K562 (cell line): Measurements from ENCODE around the gene EZH2. TPM values are rescaled to one million over a fixed set of nuclear protein-coding genes. Genes with fewer than 3 reads are reported as not detected.

Source experiments
- ASH1L ChIP-seq: fragments of 450-650 bp; IDR thresholded peaks from 2 replicates; pipeline ENCODE4 v1.6.1; 2018; ENCODE audit warnings: borderline replicate concordance, mild to moderate bottlenecking, low read depth; ENCODE audit not compliant: partially characterized antibody
- BRF1 ChIP-seq: IDR thresholded peaks from 3 replicates; pipeline ENCODE4 v1.6.1; 2011; ENCODE audit warnings: borderline replicate concordance, mild to moderate bottlenecking; ENCODE audit not compliant: insufficient read length; ENCODE audit errors: extremely low read depth
- CBFA2T3 ChIP-seq: fragments of 450-650 bp; IDR thresholded peaks from 2 replicates; pipeline ENCODE4 v1.6.1; 2017
- CHD1 ChIP-seq: fragments of 200-600 bp; sonication (generic); IDR thresholded peaks from one replicate; pipeline ENCODE4 v1.6.1; 2012; ENCODE audit warnings: mild to moderate bottlenecking, moderate library complexity, low read length, inconsistent platforms
- GATAD2B ChIP-seq: fragments of 450-650 bp; IDR thresholded peaks from 2 replicates; pipeline ENCODE4 v1.6.1; 2017; ENCODE audit warnings: mild to moderate bottlenecking, borderline replicate concordance
- NFIC ChIP-seq: fragments of 450-650 bp; IDR thresholded peaks from 2 replicates; pipeline ENCODE4 v1.6.1; 2017; ENCODE audit warnings: mild to moderate bottlenecking, inconsistent platforms
- PHF21A ChIP-seq: fragments of 450-650 bp; IDR thresholded peaks from 2 replicates; pipeline ENCODE4 v1.6.1; 2017; ENCODE audit warnings: low read depth, borderline replicate concordance
- SIRT6 ChIP-seq: IDR thresholded peaks from one replicate; pipeline ENCODE4 v1.6.1; 2012; ENCODE audit warnings: low read depth, mild to moderate bottlenecking, control low read depth, inconsistent platforms, low read length, moderate library complexity
- SREBF1 ChIP-seq: fragments of 150-350 bp; IDR thresholded peaks from 2 replicates; pipeline ENCODE4 v1.6.1; 2014; ENCODE audit warnings: antibody characterized with exemption, low read depth, low read length, borderline replicate concordance
- ZBTB17 ChIP-seq: fragments of 450-650 bp; formaldehyde crosslinking; IDR thresholded peaks from 2 replicates; pipeline ENCODE4 v1.4.0; 2020; ENCODE audit warnings: mild to moderate bottlenecking
- ZKSCAN8 ChIP-seq: fragments of 200-800 bp; sonication (Bioruptor generic); IDR thresholded peaks from 2 replicates; pipeline ENCODE4 v1.6.1; 2016; ENCODE audit warnings: missing genetic modification characterization, missing compliant biosample characterization
- ZNF197 ChIP-seq: fragments of 200-800 bp; sonication (Bioruptor generic); IDR thresholded peaks from 2 replicates; pipeline ENCODE4 v1.6.1; 2016; ENCODE audit warnings: low read depth, missing genetic modification characterization, missing compliant biosample characterization
- ZNF316 ChIP-seq: fragments of 450-650 bp; IDR thresholded peaks from 2 replicates; pipeline ENCODE4 v1.6.1; 2016
- ZNF583 ChIP-seq: fragments of 250-450 bp; sonication (Bioruptor Pico); IDR thresholded peaks from 2 replicates; pipeline ENCODE4 v1.4.0; 2020
- polyA plus RNA-seq, 8 experiments: library from polyadenylated mRNA; depleted of rRNA in 4 of 8; stranded (reverse) in 5 of 8; unstranded in 3 of 8; fragments of >200 nt; fragmentation: Nextera tagmentation in 2 of 8; fragmentation: Illumina TruSeq in 1 of 8; extraction: Ambion mirVana in 2 of 8; extraction: Trizol in 1 of 8; gene quantifications; 2 replicates each; pipeline versions ENCODE4 v1.2.1 to v1.2.3, GENCODE V29; 2011 to 2014; ENCODE audit warnings: inconsistent platforms in 1 of 8, missing spikeins in 1 of 8
- total RNA-seq, 7 experiments: library from RNA; depleted of rRNA in 6 of 7; stranded (reverse); fragments of >200 nt in 6 of 7; fragmentation: Illumina TruSeq in 2 of 7; extraction: Trizol in 2 of 7; gene quantifications; 2 replicates each; pipeline versions ENCODE4 v1.2.1 to v1.2.3, GENCODE V29; 2011 to 2021; ENCODE audit warnings: low replicate concordance in 1 of 7
- TF ChIP-seq, protein P1 (sequence below): sonication (generic); formaldehyde crosslinking; IDR thresholded peaks from 2 replicates; pipeline ENCODE4 v1.8.1; 2023; ENCODE audit warnings: mild to moderate bottlenecking, missing genetic modification reagents
- TF ChIP-seq, protein P2 (sequence below): fragments of 250-450 bp; sonication (Bioruptor Pico); IDR thresholded peaks from 2 replicates; pipeline ENCODE4 v1.5.0; 2022; ENCODE audit warnings: mild to moderate bottlenecking
- TF ChIP-seq, protein P3 (sequence below): sonication (generic); formaldehyde crosslinking; IDR thresholded peaks from 2 replicates; pipeline ENCODE4 v1.8.0; 2023; ENCODE audit warnings: missing genetic modification reagents, mild to moderate bottlenecking, borderline replicate concordance
- TF ChIP-seq, protein P4 (sequence below): sonication (generic); formaldehyde crosslinking; IDR thresholded peaks from 2 replicates; pipeline ENCODE4 v1.8.1; 2023; ENCODE audit warnings: mild to moderate bottlenecking, missing genetic modification reagents

Gene EZH2
- total and polyA plus RNA-seq, 9 of the 15 experiments (the other 6 are each of a cell fraction or from before 2014, with no cell fraction given) = 48.7 to 175 (median 98.6) TPM

DNA sequence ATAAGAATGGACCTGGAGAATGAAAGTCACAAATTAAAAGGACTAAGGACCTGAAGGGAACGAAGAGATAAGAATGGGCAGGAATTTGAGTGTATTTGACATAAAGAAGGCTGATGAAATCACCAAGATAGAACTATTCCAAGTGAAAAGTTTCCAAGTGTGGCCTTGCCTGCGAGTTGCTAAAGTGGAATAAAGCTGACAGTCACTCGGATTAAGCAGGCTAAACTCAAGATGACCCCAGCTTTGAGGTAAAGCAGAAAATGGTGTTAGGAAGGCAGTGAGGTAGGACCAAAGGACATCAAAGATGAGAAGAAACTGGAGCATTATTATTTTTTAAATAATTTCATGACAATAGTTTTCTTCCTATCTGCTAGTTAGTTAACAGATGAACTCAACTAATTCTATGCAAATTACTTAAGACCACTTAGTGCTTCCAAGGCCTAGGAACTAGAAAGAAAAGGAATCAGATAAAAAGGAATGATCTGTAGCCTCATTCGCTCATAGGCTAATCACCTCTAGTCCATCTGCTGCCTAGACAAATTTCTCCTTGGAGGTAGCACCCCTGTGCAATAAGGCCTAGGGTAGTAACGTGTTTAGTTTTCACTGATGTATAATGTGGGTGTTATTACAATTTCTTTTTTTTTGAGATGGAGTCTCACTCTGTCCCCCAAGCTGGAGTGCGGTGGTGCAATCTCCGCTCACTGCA is 34.5 kb downstream of the EZH2 start (continued):
- TF ChIP-seq, protein P1, sequence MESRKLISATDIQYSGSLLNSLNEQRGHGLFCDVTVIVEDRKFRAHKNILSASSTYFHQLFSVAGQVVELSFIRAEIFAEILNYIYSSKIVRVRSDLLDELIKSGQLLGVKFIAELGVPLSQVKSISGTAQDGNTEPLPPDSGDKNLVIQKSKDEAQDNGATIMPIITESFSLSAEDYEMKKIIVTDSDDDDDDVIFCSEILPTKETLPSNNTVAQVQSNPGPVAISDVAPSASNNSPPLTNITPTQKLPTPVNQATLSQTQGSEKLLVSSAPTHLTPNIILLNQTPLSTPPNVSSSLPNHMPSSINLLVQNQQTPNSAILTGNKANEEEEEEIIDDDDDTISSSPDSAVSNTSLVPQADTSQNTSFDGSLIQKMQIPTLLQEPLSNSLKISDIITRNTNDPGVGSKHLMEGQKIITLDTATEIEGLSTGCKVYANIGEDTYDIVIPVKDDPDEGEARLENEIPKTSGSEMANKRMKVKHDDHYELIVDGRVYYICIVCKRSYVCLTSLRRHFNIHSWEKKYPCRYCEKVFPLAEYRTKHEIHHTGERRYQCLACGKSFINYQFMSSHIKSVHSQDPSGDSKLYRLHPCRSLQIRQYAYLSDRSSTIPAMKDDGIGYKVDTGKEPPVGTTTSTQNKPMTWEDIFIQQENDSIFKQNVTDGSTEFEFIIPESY (CRISPR knock-in tag) = no peak
- TF ChIP-seq CBFA2T3 (no peak), ZNF197 (CRISPR knock-in tag) (no peak), NFIC (0 out of 2 replicates have a peak, but pooled peaks have one; percentile 5), ZKSCAN8 (CRISPR knock-in tag) (no peak), ZNF316 (peak; percentile 54; the same call in 1 of the 2 replicates), PHF21A (no peak), ZBTB17 (CRISPR knock-in tag) (no peak), SREBF1 (no peak), ASH1L (no peak), GATAD2B (no peak), ZNF583 (0 out of 2 replicates have a peak, but pooled peaks have one; percentile 35), SIRT6 (no peak), CHD1 (no peak), BRF1 (no peak)
- TF ChIP-seq, protein P2, sequence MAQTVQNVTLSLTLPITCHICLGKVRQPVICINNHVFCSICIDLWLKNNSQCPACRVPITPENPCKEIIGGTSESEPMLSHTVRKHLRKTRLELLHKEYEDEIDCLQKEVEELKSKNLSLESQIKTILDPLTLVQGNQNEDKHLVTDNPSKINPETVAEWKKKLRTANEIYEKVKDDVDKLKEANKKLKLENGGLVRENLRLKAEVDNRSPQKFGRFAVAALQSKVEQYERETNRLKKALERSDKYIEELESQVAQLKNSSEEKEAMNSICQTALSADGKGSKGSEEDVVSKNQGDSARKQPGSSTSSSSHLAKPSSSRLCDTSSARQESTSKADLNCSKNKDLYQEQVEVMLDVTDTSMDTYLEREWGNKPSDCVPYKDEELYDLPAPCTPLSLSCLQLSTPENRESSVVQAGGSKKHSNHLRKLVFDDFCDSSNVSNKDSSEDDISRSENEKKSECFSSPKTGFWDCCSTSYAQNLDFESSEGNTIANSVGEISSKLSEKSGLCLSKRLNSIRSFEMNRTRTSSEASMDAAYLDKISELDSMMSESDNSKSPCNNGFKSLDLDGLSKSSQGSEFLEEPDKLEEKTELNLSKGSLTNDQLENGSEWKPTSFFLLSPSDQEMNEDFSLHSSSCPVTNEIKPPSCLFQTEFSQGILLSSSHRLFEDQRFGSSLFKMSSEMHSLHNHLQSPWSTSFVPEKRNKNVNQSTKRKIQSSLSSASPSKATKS = no peak
- TF ChIP-seq, protein P3, sequence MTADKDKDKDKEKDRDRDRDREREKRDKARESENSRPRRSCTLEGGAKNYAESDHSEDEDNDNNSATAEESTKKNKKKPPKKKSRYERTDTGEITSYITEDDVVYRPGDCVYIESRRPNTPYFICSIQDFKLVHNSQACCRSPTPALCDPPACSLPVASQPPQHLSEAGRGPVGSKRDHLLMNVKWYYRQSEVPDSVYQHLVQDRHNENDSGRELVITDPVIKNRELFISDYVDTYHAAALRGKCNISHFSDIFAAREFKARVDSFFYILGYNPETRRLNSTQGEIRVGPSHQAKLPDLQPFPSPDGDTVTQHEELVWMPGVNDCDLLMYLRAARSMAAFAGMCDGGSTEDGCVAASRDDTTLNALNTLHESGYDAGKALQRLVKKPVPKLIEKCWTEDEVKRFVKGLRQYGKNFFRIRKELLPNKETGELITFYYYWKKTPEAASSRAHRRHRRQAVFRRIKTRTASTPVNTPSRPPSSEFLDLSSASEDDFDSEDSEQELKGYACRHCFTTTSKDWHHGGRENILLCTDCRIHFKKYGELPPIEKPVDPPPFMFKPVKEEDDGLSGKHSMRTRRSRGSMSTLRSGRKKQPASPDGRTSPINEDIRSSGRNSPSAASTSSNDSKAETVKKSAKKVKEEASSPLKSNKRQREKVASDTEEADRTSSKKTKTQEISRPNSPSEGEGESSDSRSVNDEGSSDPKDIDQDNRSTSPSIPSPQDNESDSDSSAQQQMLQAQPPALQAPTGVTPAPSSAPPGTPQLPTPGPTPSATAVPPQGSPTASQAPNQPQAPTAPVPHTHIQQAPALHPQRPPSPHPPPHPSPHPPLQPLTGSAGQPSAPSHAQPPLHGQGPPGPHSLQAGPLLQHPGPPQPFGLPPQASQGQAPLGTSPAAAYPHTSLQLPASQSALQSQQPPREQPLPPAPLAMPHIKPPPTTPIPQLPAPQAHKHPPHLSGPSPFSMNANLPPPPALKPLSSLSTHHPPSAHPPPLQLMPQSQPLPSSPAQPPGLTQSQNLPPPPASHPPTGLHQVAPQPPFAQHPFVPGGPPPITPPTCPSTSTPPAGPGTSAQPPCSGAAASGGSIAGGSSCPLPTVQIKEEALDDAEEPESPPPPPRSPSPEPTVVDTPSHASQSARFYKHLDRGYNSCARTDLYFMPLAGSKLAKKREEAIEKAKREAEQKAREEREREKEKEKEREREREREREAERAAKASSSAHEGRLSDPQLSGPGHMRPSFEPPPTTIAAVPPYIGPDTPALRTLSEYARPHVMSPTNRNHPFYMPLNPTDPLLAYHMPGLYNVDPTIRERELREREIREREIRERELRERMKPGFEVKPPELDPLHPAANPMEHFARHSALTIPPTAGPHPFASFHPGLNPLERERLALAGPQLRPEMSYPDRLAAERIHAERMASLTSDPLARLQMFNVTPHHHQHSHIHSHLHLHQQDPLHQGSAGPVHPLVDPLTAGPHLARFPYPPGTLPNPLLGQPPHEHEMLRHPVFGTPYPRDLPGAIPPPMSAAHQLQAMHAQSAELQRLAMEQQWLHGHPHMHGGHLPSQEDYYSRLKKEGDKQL (CRISPR knock-in tag) = 0 out of 2 replicates have a peak, but pooled peaks have one; percentile 16
- TF ChIP-seq, protein P4, sequence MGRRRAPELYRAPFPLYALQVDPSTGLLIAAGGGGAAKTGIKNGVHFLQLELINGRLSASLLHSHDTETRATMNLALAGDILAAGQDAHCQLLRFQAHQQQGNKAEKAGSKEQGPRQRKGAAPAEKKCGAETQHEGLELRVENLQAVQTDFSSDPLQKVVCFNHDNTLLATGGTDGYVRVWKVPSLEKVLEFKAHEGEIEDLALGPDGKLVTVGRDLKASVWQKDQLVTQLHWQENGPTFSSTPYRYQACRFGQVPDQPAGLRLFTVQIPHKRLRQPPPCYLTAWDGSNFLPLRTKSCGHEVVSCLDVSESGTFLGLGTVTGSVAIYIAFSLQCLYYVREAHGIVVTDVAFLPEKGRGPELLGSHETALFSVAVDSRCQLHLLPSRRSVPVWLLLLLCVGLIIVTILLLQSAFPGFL (CRISPR knock-in tag) = peak; percentile 77; the same call in 1 of the 2 replicates
